B cell (primary cell): ENCODE results near the gene RAB11FIP3. TPM values are rescaled to one million over a fixed set of nuclear protein-coding genes. Genes with fewer than 3 reads are reported as not detected.

Source experiments
- ATAC-seq: fragments of 200-7000 bp; cut with Tn5 transposase; one replicate; pipeline ENCODE4 v1.10.0; 2021; ENCODE audit warnings: low read depth, mild to moderate bottlenecking, moderate number of reproducible peaks, moderate library complexity
- CTCF ChIA-PET: fragments of 350-600 bp; sonication (Branson Sonifier 250); formaldehyde crosslinking; loops from one replicate; lab custom pipeline; 2021; ENCODE audit warnings: antibody characterized with exemption, inconsistent platforms; lab: Charles Lee
- POLR2A ChIA-PET: fragments of 350-600 bp; sonication (Branson Sonifier 250); formaldehyde crosslinking; loops from one replicate; lab custom pipeline; 2021; ENCODE audit warnings: antibody characterized with exemption; lab: Charles Lee
- DNase-seq: peaks from one replicate; pipeline ENCODE4 v3.0.0; 2013
- H2AFZ ChIP-seq: 2 replicates; pipeline ENCODE4 v1.6.1; 2012; ENCODE audit warnings: mild to moderate bottlenecking, low read depth, low read length; ENCODE audit not compliant: insufficient read depth, poor library complexity, severe bottlenecking
- H3K27ac ChIP-seq, 2 donors: 1 replicate in 1 of 2; 2 replicates in 1 of 2; pipeline ENCODE4 v1.5.1; 2012 to 2013; ENCODE audit warnings: low read length in 2 of 2, mild to moderate bottlenecking in 2 of 2, moderate library complexity in 1 of 2
- H3K27me3 ChIP-seq, 4 experiments: fragments of 200-600 bp in 1 of 4; sonication (generic) in 1 of 4; replicated peaks in 1 of 4; 1 replicate in 2 of 4; 2 replicates in 2 of 4; pipeline versions ENCODE4 v1.6.1 to v1.7.0; 2013 to 2016; ENCODE audit warnings: low read length in 3 of 4, mild to moderate bottlenecking in 2 of 4, mixed read lengths in 1 of 4, moderate library complexity in 1 of 4; ENCODE audit not compliant: insufficient read depth in 4 of 4, control insufficient read depth in 3 of 4; ENCODE audit errors: control extremely low read depth in 1 of 4
- H3K36me3 ChIP-seq, 2 experiments: replicated peaks in 1 of 2; 1 replicate in 1 of 2; 2 replicates in 1 of 2; pipeline versions ENCODE4 v1.6.1 to v1.7.1; 2013; ENCODE audit warnings: low read length in 1 of 2; ENCODE audit not compliant: insufficient read depth in 2 of 2, control insufficient read depth in 1 of 2; ENCODE audit errors: control extremely low read depth in 1 of 2, extremely low read depth in 1 of 2
- H3K4me1 ChIP-seq, 2 donors: fragments of 200-600 bp in 1 of 2; sonication (generic) in 1 of 2; 1 replicate in 1 of 2; 2 replicates in 1 of 2; pipeline versions ENCODE4 v1.5.1 to v1.6.1; 2013 to 2017; ENCODE audit warnings: low read length in 2 of 2; ENCODE audit not compliant: control insufficient read depth in 2 of 2, insufficient read depth in 2 of 2
- H3K4me2 ChIP-seq: replicated peaks from 2 replicates; pipeline ENCODE3; 2012; ENCODE audit warnings: mild to moderate bottlenecking, low read depth, low read length; ENCODE audit not compliant: poor library complexity, severe bottlenecking
- H3K4me3 ChIP-seq, 5 experiments: fragments of 200-600 bp in 1 of 5; sonication (generic) in 1 of 5; 1 replicate in 3 of 5; 2 replicates in 2 of 5; pipeline versions ENCODE4 v1.5.1 to v1.7.0; 2011 to 2016; ENCODE audit warnings: low read length in 4 of 5, mild to moderate bottlenecking in 4 of 5, low read depth in 2 of 5, control low read depth in 1 of 5, moderate library complexity in 1 of 5; ENCODE audit not compliant: insufficient read depth in 1 of 5; ENCODE audit errors: control extremely low read depth in 1 of 5, extremely low read depth in 1 of 5
- H3K79me2 ChIP-seq: fragments of 200-600 bp; sonication (generic); one replicate; pipeline ENCODE4 v1.6.0; 2016; ENCODE audit warnings: low read length; ENCODE audit not compliant: control insufficient read depth, insufficient read depth
- H3K9ac ChIP-seq: fragments of 200-600 bp; sonication (generic); 2 replicates; pipeline ENCODE4 v1.6.1; 2017; ENCODE audit warnings: mild to moderate bottlenecking, low read length, moderate library complexity
- H3K9me3 ChIP-seq, 3 donors: one replicate each; pipeline versions ENCODE4 v1.6.1 to v1.7.1; 2013; ENCODE audit warnings: low read length in 2 of 3; ENCODE audit not compliant: control insufficient read depth in 2 of 3, insufficient read depth in 1 of 3; ENCODE audit errors: control extremely low read depth in 1 of 3
- H4K20me1 ChIP-seq: 2 replicates; pipeline ENCODE4 v1.6.0; 2012; ENCODE audit warnings: mild to moderate bottlenecking, low read length; ENCODE audit not compliant: insufficient read depth, control insufficient read depth, poor library complexity, severe bottlenecking
- H3K27ac Mint-ChIP-seq: one replicate; pipeline ENCODE4 v1.8.0; 2021; ENCODE audit warnings: mixed read lengths
- H3K27me3 Mint-ChIP-seq: one replicate; pipeline ENCODE4 v1.8.0; 2021; ENCODE audit warnings: mixed read lengths
- H3K4me1 Mint-ChIP-seq: one replicate; pipeline ENCODE4 v1.8.0; 2021; ENCODE audit warnings: mixed read lengths
- H3K4me3 Mint-ChIP-seq: one replicate; pipeline ENCODE4 v1.8.0; 2021; ENCODE audit warnings: mixed read lengths
- H3K9me3 Mint-ChIP-seq: one replicate; pipeline ENCODE4 v1.8.0; 2022; ENCODE audit warnings: mixed read lengths; ENCODE audit not compliant: insufficient read depth
- CTCF ChIP-seq: fragments of 200-600 bp; IDR thresholded peaks from one replicate; pipeline ENCODE4 v1.8.0; 2022; ENCODE audit warnings: antibody characterized with exemption, mild to moderate bottlenecking
- EZH2 ChIP-seq: IDR thresholded peaks from 2 replicates; pipeline ENCODE4 v1.6.1; 2012; ENCODE audit warnings: borderline replicate concordance, low read depth, mild to moderate bottlenecking, moderate library complexity, low read length; ENCODE audit not compliant: insufficient read depth, poor library complexity, severe bottlenecking
- WGBS: methylation state at CpG from one replicate; pipeline ENCODE4 v1.1.5; 2013; ENCODE audit warnings: missing lambda C conversion rate; ENCODE audit not compliant: insufficient coverage; 5-methylcytosine and 5-hydroxymethylcytosine counted together
- intact Hi-C: fragments of 100-400 bp; cut with micrococcal nuclease; formaldehyde crosslinking; loops from one replicate; pipeline ENCODE4 v1.10.0; 2022
- polyA plus RNA-seq: library from polyadenylated mRNA; depleted of rRNA; stranded (reverse); fragments of >200 nt; gene quantifications from 2 replicates; pipeline ENCODE4 v1.2.3, GENCODE V29; 2012
- total RNA-seq, 2 donors: library from RNA; stranded (reverse); fragments of 120-200 nt in 1 of 2; gene quantifications; 1 replicate in 1 of 2; 2 replicates in 1 of 2; pipeline versions ENCODE4 v1.2.3 to v1.2.4, GENCODE V29; 2013 to 2022

Gene RAB11FIP3
- total and polyA plus RNA-seq, 2 donors (not counting 1 experiment from before 2014, with no cell fraction given): 24.3 to 57.2 TPM

GRCh38 chr16:399340-400019, 26.0 kb upstream of the RAB11FIP3 start:
- no peak overlapping the region for H2AFZ ChIP-seq
- peak; percentile 37 for DNase-seq
- no peaks in the 10 kb centered on the region for H3K79me2 ChIP-seq
- Mint-ChIP-seq H3K4me3 (peak overlapping the region; percentile 53), H3K27me3 (no peaks in the 10 kb centered on the region), H3K27ac (peak overlapping the region; percentile 100), H3K4me1 (peaks cover 27% of the 10 kb centered on the region), H3K9me3 (no peaks in the 10 kb centered on the region)
- WGBS: 84% methylated on average over 17 of the region's 22 CpGs
- TF ChIP-seq CTCF (no peak), EZH2 (no peak)
- H3K27me3 ChIP-seq: no peaks in the 10 kb centered on the region
- POLR2A ChIA-PET: interaction anchor here (1.2 kb wide), 1 partner anchor 250 kb away, joined by 4 read pairs; the partner anchor contains the start of gene WDR90
- H3K9ac ChIP-seq: no peak overlapping the region
- peaks cover 26 to 39% of the 10 kb centered on the region in 2 donors for H3K4me1 ChIP-seq
- H3K36me3 ChIP-seq: peaks cover 0 to 6% of the 10 kb centered on the region in 2 experiments
- no peak for ATAC-seq
- CTCF ChIA-PET: interaction anchor here (0.6 kb wide), 1 partner anchor 90 kb away, joined by 4 read pairs; no protein-coding TSS in a partner anchor
- H3K4me2 ChIP-seq: peak overlapping the region; percentile 79
- intact Hi-C loops: loop anchor here (1.0 to 5.0 kb wide), 3 partner anchors 16 to 1213 kb away; partner anchors contain the start of genes CRAMP1 and IFT140
- peaks cover 7% of the 10 kb centered on the region for H4K20me1 ChIP-seq
- H3K4me3 ChIP-seq: no peak overlapping the region
- H3K9me3 ChIP-seq: peaks cover 0 to 6% (median 0%) of the 10 kb centered on the region in 3 donors
- peak overlapping the region; percentile 78 to 90 for H3K27ac ChIP-seq
